Naive thymus-derived CD4-positive, alpha-beta T cell (primary cell): ENCODE measurements around the gene CLIC3. TPM values are rescaled to one million over a fixed set of nuclear protein-coding genes. Genes with fewer than 3 reads are reported as not detected.

Experiments
- ATAC-seq: fragments of 150-1000 bp; cut with Tn5 transposase; 2 replicates; pipeline ENCODE4 v1.10.0; 2021; ENCODE audit warnings: mild to moderate bottlenecking, moderate library complexity
- CTCF ChIA-PET: fragments of 350-600 bp; sonication (Branson Sonifier 250); formaldehyde crosslinking; loops from one replicate; lab custom pipeline; 2021; ENCODE audit warnings: antibody characterized with exemption; lab: Charles Lee
- POLR2A ChIA-PET: fragments of 350-600 bp; sonication (Branson Sonifier 250); formaldehyde crosslinking; loops from one replicate; lab custom pipeline; 2021; ENCODE audit warnings: antibody characterized with exemption, inconsistent platforms; lab: Charles Lee
- DNase-seq, 9 donors: peaks; one replicate each; pipeline versions ENCODE4 v3.0.0 to v3.0.0-alpha.2; 2020 to 2022; ENCODE audit warnings: mixed read lengths in 1 of 9
- H3K27ac ChIP-seq: one replicate; pipeline ENCODE4 v1.7.0; 2013; ENCODE audit warnings: mild to moderate bottlenecking, low read depth, low read length, moderate library complexity
- H3K27me3 ChIP-seq, 2 donors: one replicate each; pipeline ENCODE4 v1.7.0; 2013; ENCODE audit warnings: low read length in 2 of 2, mild to moderate bottlenecking in 2 of 2, moderate library complexity in 2 of 2; ENCODE audit not compliant: control insufficient read depth in 2 of 2, insufficient read depth in 2 of 2
- H3K36me3 ChIP-seq, 3 experiments: 1 replicate in 2 of 3; 2 replicates in 1 of 3; pipeline ENCODE4 v1.7.0; 2013; ENCODE audit warnings: low read length in 3 of 3, mild to moderate bottlenecking in 3 of 3, moderate library complexity in 1 of 3; ENCODE audit not compliant: insufficient read depth in 3 of 3, control insufficient read depth in 2 of 3
- H3K4me1 ChIP-seq, 2 donors: one replicate each; pipeline ENCODE4 v1.7.0; 2013; ENCODE audit warnings: low read length in 2 of 2, mild to moderate bottlenecking in 2 of 2, moderate library complexity in 1 of 2; ENCODE audit not compliant: control insufficient read depth in 2 of 2, insufficient read depth in 2 of 2
- H3K4me3 ChIP-seq: 2 replicates; pipeline ENCODE4 v1.7.0; 2013; ENCODE audit warnings: mild to moderate bottlenecking, low read length
- H3K9me3 ChIP-seq, 3 experiments: 1 replicate in 2 of 3; 2 replicates in 1 of 3; pipeline ENCODE4 v1.7.0; 2013; ENCODE audit warnings: low read length in 3 of 3; ENCODE audit not compliant: control insufficient read depth in 2 of 3
- H3K27ac Mint-ChIP-seq, 9 donors: one replicate each; pipeline ENCODE4 v1.8.0; 2020 to 2022; ENCODE audit warnings: mixed read lengths in 9 of 9, mild to moderate bottlenecking in 8 of 9, moderate library complexity in 5 of 9, inconsistent platforms in 2 of 9
- H3K27me3 Mint-ChIP-seq, 5 donors: one replicate each; pipeline ENCODE4 v1.8.0; 2021 to 2022; ENCODE audit warnings: mixed read lengths in 5 of 5, mild to moderate bottlenecking in 1 of 5
- H3K36me3 Mint-ChIP-seq, 5 donors: one replicate each; pipeline ENCODE4 v1.8.0; 2020 to 2022; ENCODE audit warnings: mixed read lengths in 5 of 5, mild to moderate bottlenecking in 3 of 5, inconsistent platforms in 1 of 5
- H3K4me1 Mint-ChIP-seq, 7 donors: one replicate each; pipeline ENCODE4 v1.8.0; 2020 to 2022; ENCODE audit warnings: mixed read lengths in 7 of 7, mild to moderate bottlenecking in 3 of 7, inconsistent platforms in 1 of 7
- H3K4me3 Mint-ChIP-seq, 10 donors: one replicate each; pipeline ENCODE4 v1.8.0; 2020 to 2022; ENCODE audit warnings: mild to moderate bottlenecking in 10 of 10, mixed read lengths in 10 of 10, moderate library complexity in 6 of 10, inconsistent platforms in 2 of 10
- H3K9me3 Mint-ChIP-seq, 11 donors: one replicate each; pipeline ENCODE4 v1.8.0; 2020 to 2022; ENCODE audit warnings: mixed read lengths in 11 of 11, mild to moderate bottlenecking in 4 of 11, inconsistent platforms in 1 of 11, moderate library complexity in 1 of 11
- intact Hi-C, 2 donors: fragments of 100-400 bp; cut with micrococcal nuclease; formaldehyde crosslinking; loops; one replicate each; pipeline ENCODE4 v1.15.1; 2023
- polyA plus RNA-seq, 2 donors: library from polyadenylated mRNA; unstranded; fragments of 300-500 nt; fragmentation: Illumina TruSeq; gene quantifications; one replicate each; pipeline ENCODE4 v1.2.3, GENCODE V29; 2021
- total RNA-seq, 6 experiments: library from RNA in 5 of 6; stranded (reverse) in 5 of 6; gene quantifications; 1 replicate in 5 of 6; 2 replicates in 1 of 6; pipeline ENCODE4 v1.2.3 and lab custom pipeline; 2021 to 2026

CLIC3 gene
- total and polyA plus RNA-seq, 7 experiments from 2014 or later = 0.31 to 13.0 (median 0.64) TPM; not detected in 1

- ChIA-PET CTCF (interaction anchor here (1.3 kb wide), 1 partner anchor 14 kb away, joined by 7 read pairs; no protein-coding TSS in a partner anchor), POLR2A (no interaction called here)
These were observed 19.2 kb upstream of the CLIC3 start for GRCh38 chr9:137015540-137015930.

GRCh38 chr9:137014776-137015539 lies 18.6 kb upstream of the CLIC3 start:
- POLR2A ChIA-PET = no interaction called here
- CTCF ChIA-PET = interaction anchor here (1.3 kb wide), 1 partner anchor 14 kb away, joined by 7 read pairs; no protein-coding TSS in a partner anchor
- H3K27ac ChIP-seq = no peak overlapping the region
- Mint-ChIP-seq H3K9me3 (no peaks in the 10 kb centered on the region), H3K4me3 (no peak overlapping the region), H3K36me3 (peaks cover 0 to 5% (median 0%) of the 10 kb centered on the region in 5 donors), H3K27ac (no peak overlapping the region), H3K4me1 (no peaks in the 10 kb centered on the region), H3K27me3 (no peaks in the 10 kb centered on the region)
- ATAC-seq (no peak), DNase-seq (no peak)
- no peaks in the 10 kb centered on the region for H3K4me1 ChIP-seq
- H3K4me3 ChIP-seq = no peak overlapping the region
- no peaks in the 10 kb centered on the region for H3K9me3 ChIP-seq
- intact Hi-C loops = no loop called here
- H3K27me3 ChIP-seq = no peaks in the 10 kb centered on the region
- peaks cover 0 to 34% (median 0%) of the 10 kb centered on the region in 3 experiments for H3K36me3 ChIP-seq

More at GRCh38 chr9:137015540-137015930, 19.2 kb upstream of the CLIC3 start:
- Mint-ChIP-seq H3K9me3 (no peaks in the 10 kb centered on the region), H3K4me3 (no peak overlapping the region), H3K27me3 (no peaks in the 10 kb centered on the region), H3K36me3 (peaks cover 0 to 5% (median 0%) of the 10 kb centered on the region in 5 donors), H3K27ac (no peak overlapping the region), H3K4me1 (no peaks in the 10 kb centered on the region)
- H3K9me3 ChIP-seq = no peaks in the 10 kb centered on the region
- no peak overlapping the region for H3K4me3 ChIP-seq
- H3K36me3 ChIP-seq = peaks cover 0 to 34% (median 0%) of the 10 kb centered on the region in 3 experiments
- no peak for ATAC-seq
- no peak for DNase-seq
- H3K27me3 ChIP-seq = no peaks in the 10 kb centered on the region
- no peak overlapping the region for H3K27ac ChIP-seq
- intact Hi-C loops = no loop called here
- H3K4me1 ChIP-seq = no peaks in the 10 kb centered on the region

GRCh38 chr9:137014166-137014565 lies 17.8 kb upstream of the CLIC3 start:
- H3K27me3 ChIP-seq = no peaks in the 10 kb centered on the region
- CTCF ChIA-PET = interaction anchor here (1.3 kb wide), 1 partner anchor 15 kb away, joined by 7 read pairs; no protein-coding TSS in a partner anchor

GRCh38 chr9:137013571-137013940 lies 17.2 kb upstream of the CLIC3 start:
- no peaks in the 10 kb centered on the region for H3K9me3 Mint-ChIP-seq
- no peak overlapping the region for H3K4me3 Mint-ChIP-seq
- Histone ChIP-seq H3K4me1 (no peaks in the 10 kb centered on the region), H3K27ac (no peak overlapping the region), H3K9me3 (no peaks in the 10 kb centered on the region), H3K27me3 (no peaks in the 10 kb centered on the region), H3K4me3 (no peak overlapping the region), H3K36me3 (peaks cover 0 to 34% (median 0%) of the 10 kb centered on the region in 3 experiments)
- intact Hi-C loops = no loop called here
- POLR2A ChIA-PET = no interaction called here
- CTCF ChIA-PET = no interaction called here
- peaks cover 0 to 5% (median 0%) of the 10 kb centered on the region in 5 donors for H3K36me3 Mint-ChIP-seq
- ATAC-seq (no peak), DNase-seq (no peak)
- H3K4me1 Mint-ChIP-seq = no peaks in the 10 kb centered on the region
- H3K27ac Mint-ChIP-seq = no peak overlapping the region
- no peaks in the 10 kb centered on the region for H3K27me3 Mint-ChIP-seq

More at GRCh38 chr9:137014166-137014565, 17.8 kb upstream of the CLIC3 start:
- Mint-ChIP-seq H3K36me3 (peaks cover 0 to 5% (median 0%) of the 10 kb centered on the region in 5 donors), H3K4me3 (no peak overlapping the region), H3K27me3 (no peaks in the 10 kb centered on the region), H3K4me1 (no peaks in the 10 kb centered on the region), H3K9me3 (no peaks in the 10 kb centered on the region), H3K27ac (no peak overlapping the region)
- H3K36me3 ChIP-seq = peaks cover 0 to 34% (median 0%) of the 10 kb centered on the region in 3 experiments
- no peak overlapping the region for H3K27ac ChIP-seq
- H3K4me3 ChIP-seq = no peak overlapping the region
- no peaks in the 10 kb centered on the region for H3K4me1 ChIP-seq
- H3K9me3 ChIP-seq = no peaks in the 10 kb centered on the region
- intact Hi-C loops = no loop called here
- DNase-seq (no peak), ATAC-seq (no peak)
- POLR2A ChIA-PET = no interaction called here

- ChIA-PET POLR2A (no interaction called here), CTCF (no interaction called here)
- no peaks in the 10 kb centered on the region for H3K4me1 ChIP-seq
- H3K4me3 ChIP-seq = no peak overlapping the region
- no peaks in the 10 kb centered on the region for H3K27me3 ChIP-seq
- ATAC-seq = no peak
- no peaks in the 10 kb centered on the region for H3K9me3 ChIP-seq
- H3K4me3 Mint-ChIP-seq = no peak overlapping the region
- intact Hi-C loops = no loop called here
- H3K9me3 Mint-ChIP-seq = no peaks in the 10 kb centered on the region
- no peak for DNase-seq
- no peak overlapping the region for H3K27ac ChIP-seq
- no peak overlapping the region for H3K27ac Mint-ChIP-seq
- H3K36me3 ChIP-seq = peaks cover 0 to 33% (median 0%) of the 10 kb centered on the region in 3 experiments
- H3K36me3 Mint-ChIP-seq = peaks cover 0 to 5% (median 0%) of the 10 kb centered on the region in 5 donors
- no peaks in the 10 kb centered on the region for H3K4me1 Mint-ChIP-seq
- H3K27me3 Mint-ChIP-seq = no peaks in the 10 kb centered on the region
These were observed 16.6 kb upstream of the CLIC3 start for GRCh38 chr9:137012694-137013570.

- ChIA-PET POLR2A (no interaction called here), CTCF (no interaction called here)
- Histone ChIP-seq H3K27ac (no peak overlapping the region), H3K27me3 (no peaks in the 10 kb centered on the region), H3K4me1 (no peaks in the 10 kb centered on the region), H3K9me3 (no peaks in the 10 kb centered on the region), H3K36me3 (peaks cover 0 to 26% (median 0%) of the 10 kb centered on the region in 3 experiments), H3K4me3 (no peak overlapping the region)
- H3K27me3 Mint-ChIP-seq = no peaks in the 10 kb centered on the region
- no peak for DNase-seq
- no peak for ATAC-seq
- H3K36me3 Mint-ChIP-seq = peaks cover 0 to 4% (median 0%) of the 10 kb centered on the region in 5 donors
- intact Hi-C loops = no loop called here
- no peaks in the 10 kb centered on the region for H3K4me1 Mint-ChIP-seq
- H3K27ac Mint-ChIP-seq = no peak overlapping the region
- no peak overlapping the region for H3K4me3 Mint-ChIP-seq
- no peaks in the 10 kb centered on the region for H3K9me3 Mint-ChIP-seq
These were observed 15.7 kb upstream of the CLIC3 start for GRCh38 chr9:137011907-137012675.
